HS-27A (cell line): ENCODE measurements around the gene GRIK5.

Experiments
- DNase-seq: peaks from one replicate; pipeline ENCODE4 v3.0.0-alpha.2; 2012; ENCODE audit warnings: low read depth, missing footprints

The GRIK5 gene

GRCh38 chr19:42095814-42096230 lies 25.8 kb upstream of the GRIK5 start:
- DNase-seq: no peak

DNA sequence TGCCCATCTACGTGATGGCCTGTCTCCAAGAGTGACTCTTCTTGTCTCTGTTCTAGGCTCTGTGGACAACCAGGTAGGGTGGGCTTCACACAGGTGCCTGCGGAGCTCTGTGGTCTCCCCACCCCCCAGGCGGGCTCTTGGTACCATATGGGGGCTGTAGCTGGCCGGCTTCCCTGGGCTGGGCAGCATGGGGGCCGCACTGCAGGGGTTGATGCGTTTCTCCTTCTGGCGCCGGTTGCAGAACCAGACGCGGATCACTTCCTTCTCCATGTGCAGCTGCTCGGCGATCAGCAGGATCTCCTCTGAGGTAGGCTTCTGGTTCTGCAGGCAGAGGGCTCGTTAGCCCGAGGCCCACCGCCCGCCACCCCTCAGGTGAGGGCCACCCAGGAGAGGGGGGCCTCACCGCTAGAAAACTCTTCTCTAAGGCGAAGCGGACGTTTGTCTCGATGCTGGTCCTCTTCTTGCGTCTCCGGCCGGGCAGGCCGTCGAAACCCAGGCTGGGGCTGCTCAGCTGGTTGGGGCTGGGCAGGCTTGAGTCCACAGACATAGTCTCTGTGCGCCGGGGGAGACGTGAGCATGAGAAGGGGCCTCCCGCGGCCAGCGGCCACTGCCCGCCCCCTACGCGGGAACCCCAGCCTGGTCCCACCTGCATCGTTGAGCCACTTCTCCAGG lies 25.3 kb upstream of the GRIK5 start:
- no peak for DNase-seq

- DNase-seq: no peak
Observed at GRCh38 chr19:42093926-42094325, 23.9 kb upstream of the GRIK5 start.

GRCh38 chr19:42093505-42093904 lies 23.5 kb upstream of the GRIK5 start:
- no peak for DNase-seq

- no peak for DNase-seq
Observed at GRCh38 chr19:42092350-42092749, 22.3 kb upstream of the GRIK5 start.

DNA sequence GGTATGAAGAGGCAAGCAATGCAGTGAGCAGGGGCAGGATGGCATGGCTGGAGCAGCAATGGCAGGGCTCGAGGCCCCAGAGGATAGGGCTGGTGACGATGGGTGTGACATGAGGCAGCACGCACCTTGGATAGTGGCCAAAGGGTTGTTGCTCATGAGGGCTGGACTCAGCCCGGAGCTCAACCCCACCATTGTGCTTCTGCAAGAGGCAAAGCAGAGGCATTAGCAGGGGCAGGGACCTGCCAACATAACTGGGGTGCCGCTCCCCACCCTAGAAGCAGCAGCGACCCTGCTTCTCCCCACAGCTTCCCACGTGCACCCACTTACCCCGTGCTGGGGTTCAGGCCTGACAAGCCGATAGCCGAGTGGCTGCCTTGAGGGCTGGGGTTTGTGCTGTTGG lies 21.7 kb upstream of the GRIK5 start:
- no peak for DNase-seq

GRCh38 chr19:42091300-42091699 lies 21.3 kb upstream of the GRIK5 start:
- DNase-seq: no peak

GRCh38 chr19:42090672-42091071 lies 20.7 kb upstream of the GRIK5 start:
- no peak for DNase-seq

DNA sequence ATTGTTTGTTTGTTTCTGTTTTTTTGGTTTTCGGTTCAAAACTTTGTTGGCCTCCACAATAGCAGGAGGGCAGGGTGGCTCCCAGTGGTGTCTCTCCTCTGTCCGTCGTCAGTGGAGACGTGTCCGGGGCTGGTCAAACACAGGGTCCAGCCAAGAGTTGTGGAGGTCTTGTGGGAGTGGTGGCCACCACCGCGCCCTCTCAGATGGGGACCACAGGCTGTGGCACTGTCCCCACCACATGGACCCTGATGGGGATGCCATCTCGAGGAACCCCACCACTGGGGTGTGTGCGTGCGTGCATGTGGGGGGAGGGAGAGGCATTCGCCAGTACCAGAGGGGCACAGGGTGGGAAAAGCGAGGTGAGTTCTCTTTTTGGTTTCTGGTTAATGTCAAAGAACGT lies 19.8 kb upstream of the GRIK5 start:
- DNase-seq: no peak

DNA sequence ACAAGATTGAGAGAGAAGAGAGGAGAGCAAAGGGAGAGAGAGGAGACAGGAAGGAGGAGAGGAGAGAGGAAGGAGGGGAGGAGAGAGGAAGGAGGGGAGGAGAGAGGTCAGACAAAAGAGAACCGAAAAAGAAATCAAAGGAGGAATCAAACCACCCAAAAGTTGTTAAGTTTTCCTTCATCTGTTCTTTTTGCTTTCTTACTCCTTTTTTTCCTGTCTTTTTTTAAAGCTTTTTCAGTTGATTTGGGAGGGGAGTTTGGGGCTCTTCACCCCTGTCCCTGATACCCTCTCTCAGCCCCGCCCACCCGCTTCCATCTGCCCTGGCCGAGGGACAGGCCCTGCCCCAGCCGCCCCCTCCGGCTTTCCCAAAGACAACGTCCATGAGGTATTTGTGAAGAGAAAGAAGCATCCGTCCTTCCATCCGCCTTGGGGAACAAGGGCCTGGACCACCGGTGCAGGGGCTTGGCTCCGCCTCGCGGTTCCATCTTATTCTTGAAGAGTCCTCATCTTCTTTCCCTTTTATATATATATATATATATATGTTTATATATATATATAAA lies 19.3 kb upstream of the GRIK5 start:
- no peak for DNase-seq

GRCh38 chr19:42088471-42089190 lies 18.6 kb upstream of the GRIK5 start:
- DNase-seq: peak; percentile 93

GRCh38 chr19:42086770-42087550 lies 17.0 kb upstream of the GRIK5 start:
- no peak for DNase-seq

GRCh38 chr19:42086188-42086736 lies 16.3 kb upstream of the GRIK5 start:
- no peak for DNase-seq

DNA sequence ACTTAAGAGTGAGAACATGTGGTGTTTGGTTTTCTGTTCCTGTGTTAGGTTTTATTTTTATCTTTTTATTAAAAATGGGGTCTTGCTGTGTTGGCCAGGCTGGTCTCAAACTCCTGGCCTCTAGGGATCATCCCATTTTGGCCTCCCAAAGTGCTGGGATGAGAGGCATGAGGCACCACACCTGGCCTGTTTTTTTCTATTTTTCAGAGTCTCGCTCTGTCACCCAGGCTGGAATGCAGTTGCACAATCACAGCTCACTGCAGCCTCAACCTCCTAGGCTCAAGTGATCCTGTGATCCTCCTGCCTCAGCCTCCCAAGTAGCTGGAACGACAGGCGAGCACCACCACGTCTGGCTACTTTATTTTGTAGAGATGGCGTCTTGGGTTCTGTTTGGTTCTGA lies 13.5 kb upstream of the GRIK5 start:
- no peak for DNase-seq

DNA sequence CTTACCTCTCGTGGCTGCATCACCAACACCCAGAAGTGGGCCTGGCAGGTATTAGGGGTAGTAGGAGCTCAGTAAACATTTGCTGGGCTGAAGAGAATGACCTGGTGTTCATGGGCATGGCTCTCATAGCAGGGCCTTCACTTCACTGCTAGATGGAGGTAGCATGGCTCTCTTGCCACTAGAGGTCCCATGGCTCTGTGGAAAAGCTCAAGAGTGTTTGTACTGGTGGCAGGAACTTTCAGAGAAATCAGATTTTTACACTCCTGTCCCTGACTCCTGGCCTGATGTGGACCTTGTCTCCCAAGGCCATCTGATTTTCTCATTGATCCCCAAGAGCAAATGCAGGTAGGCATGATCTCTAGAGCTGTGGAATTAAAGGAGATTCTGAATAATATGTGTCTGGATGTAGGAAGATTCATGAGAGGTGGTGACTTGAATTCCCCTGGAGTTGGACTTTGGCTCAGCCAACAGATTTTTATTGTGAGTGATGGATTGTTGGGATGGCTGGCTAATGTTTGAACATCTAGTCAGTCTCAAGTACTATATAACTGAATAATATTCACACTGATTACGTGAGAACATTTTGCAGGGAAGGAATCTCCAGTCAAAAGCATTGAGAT lies 11.7 kb upstream of the GRIK5 start:
- no peak for DNase-seq

- no peak for DNase-seq
Observed at GRCh38 chr19:42080764-42081375, 10.9 kb upstream of the GRIK5 start.

DNA sequence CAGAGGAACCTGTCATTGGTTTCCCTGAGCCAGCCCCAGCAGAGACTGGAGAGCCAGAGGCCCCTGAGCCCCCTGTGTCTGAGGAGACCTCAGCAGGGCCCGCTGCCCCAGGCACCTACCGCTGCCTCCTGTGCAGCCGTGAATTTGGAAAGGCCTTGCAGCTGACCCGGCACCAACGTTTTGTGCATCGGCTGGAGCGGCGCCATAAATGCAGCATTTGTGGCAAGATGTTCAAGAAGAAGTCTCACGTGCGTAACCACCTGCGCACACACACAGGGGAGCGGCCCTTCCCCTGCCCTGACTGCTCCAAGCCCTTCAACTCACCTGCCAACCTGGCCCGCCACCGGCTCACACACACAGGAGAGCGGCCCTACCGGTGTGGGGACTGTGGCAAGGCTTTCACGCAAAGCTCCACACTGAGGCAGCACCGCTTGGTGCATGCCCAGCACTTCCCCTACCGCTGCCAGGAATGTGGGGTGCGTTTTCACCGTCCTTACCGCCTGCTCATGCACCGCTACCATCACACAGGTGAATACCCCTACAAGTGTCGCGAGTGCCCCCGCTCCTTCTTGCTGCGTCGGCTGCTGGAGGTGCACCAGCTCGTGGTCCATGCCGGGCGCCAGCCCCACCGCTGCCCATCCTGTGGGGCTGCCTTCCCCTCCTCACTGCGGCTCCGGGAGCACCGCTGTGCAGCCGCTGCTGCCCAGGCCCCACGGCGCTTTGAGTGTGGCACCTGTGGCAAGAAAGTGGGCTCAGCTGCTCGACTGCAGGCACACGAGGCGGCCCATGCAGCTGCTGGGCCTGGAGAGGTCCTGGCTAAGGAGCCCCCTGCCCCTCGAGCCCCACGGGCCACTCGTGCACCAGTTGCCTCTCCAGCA lies 10.1 kb upstream of the GRIK5 start:
- DNase-seq: no peak

GRCh38 chr19:42079276-42079669 lies 9.3 kb upstream of the GRIK5 start:
- no peak for DNase-seq

GRCh38 chr19:42078538-42079275 lies 8.7 kb upstream of the GRIK5 start:
- no peak for DNase-seq

DNA sequence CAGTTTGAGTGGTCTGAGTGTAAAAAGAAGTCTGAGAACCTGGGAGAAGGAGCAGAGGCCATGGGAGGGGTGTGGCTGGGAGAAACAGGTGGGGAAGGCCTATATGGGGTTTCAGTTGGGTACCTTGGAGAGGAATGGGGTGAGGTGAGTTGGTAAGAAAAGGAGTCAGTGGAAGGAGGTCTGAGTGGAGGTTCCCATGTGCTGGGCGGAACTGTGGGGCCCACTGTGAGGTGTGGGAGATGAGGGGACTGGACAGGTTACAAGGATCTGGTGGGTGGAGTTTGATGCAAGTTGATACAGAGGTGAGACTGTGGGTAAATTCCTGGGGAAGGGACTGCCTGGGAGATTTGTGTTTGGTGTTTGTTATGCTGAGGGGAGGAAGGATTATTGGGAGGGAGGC lies 8.1 kb upstream of the GRIK5 start:
- DNase-seq: no peak
